ENCODE results near the gene PDZD2. TPM values are rescaled to one million over a fixed set of nuclear protein-coding genes. Genes with fewer than 3 reads are reported as not detected.

Gene PDZD2
- polyA plus RNA-seq, 3 donors, result 0.10 TPM; not detected in 2

DNA sequence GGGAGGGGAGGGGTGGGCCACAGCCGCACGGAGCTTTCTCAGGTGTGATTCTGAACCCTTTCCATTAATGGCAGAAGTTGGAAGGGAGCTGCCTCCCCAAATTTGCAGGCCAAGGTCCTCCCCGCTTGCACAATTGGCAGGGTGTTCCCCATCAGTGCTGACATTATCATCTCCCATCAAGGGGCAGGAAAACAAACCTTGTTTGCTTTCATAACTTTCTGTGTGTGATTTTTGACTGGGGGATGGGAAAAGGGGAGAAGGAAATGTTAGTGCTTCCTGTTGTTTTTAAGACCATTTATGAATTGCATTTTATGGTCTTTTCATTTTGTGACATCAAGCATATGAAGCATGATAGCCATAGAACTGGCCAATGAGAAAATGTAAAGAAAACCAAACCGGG lies 292.9 kb downstream of the PDZD2 start:
- Histone ChIP-seq H3K4me3 (replicated peaks in 1 of 3; ENCODE audit: low read depth in 2 of 3, low read length in 3 of 3) (no peak overlapping the region), H3K4me1 (ENCODE audit: control insufficient read depth in 1 of 2, insufficient read depth in 2 of 2, low read length in 2 of 2) (peaks cover 7 to 11% of the 10 kb centered on the region in 2 donors), H2AFZ (ENCODE audit: insufficient read depth, low read depth, low read length, poor library complexity, severe bottlenecking) (no peak overlapping the region), H3K4me2 (replicated peaks; ENCODE audit: extremely low read depth, low read length, poor library complexity, severe bottlenecking) (no peak overlapping the region), H3K9me3 (replicated peaks in 1 of 2; ENCODE audit: control insufficient read depth in 1 of 2, insufficient read depth in 1 of 2, low read length in 2 of 2) (no peaks in the 10 kb centered on the region), H3K27ac (ENCODE audit: low read depth in 1 of 2, low read length in 2 of 2) (no peak overlapping the region), H3K36me3 (replicated peaks in 1 of 2; ENCODE audit: control insufficient read depth in 1 of 2, insufficient read depth in 2 of 2, low read length in 2 of 2) (no peaks in the 10 kb centered on the region), H3K9ac (ENCODE audit: insufficient read depth, low read length, poor library complexity, severe bottlenecking) (no peak overlapping the region), H4K20me1 (ENCODE audit: insufficient read depth, low read length) (no peaks in the 10 kb centered on the region), H3K79me2 (ENCODE audit: insufficient read depth, low read length) (no peaks in the 10 kb centered on the region), H3K27me3 (ENCODE audit: control insufficient read depth in 2 of 2, insufficient read depth in 2 of 2, low read length in 2 of 2) (no peaks in the 10 kb centered on the region)
- no peaks in the 10 kb centered on the region for H3K27me3 Mint-ChIP-seq (ENCODE audit: low read depth in 3 of 3)
- no peak for DNase-seq
- H3K36me3 Mint-ChIP-seq, result no peaks in the 10 kb centered on the region
- H3K4me1 Mint-ChIP-seq, result peaks cover 28% of the 10 kb centered on the region
- H3K27ac Mint-ChIP-seq, result no peak overlapping the region
- WGBS (ENCODE audit: insufficient coverage), result no CpG with 5 or more reads among the region's 4 CpGs
- TF ChIP-seq, protein P1, sequence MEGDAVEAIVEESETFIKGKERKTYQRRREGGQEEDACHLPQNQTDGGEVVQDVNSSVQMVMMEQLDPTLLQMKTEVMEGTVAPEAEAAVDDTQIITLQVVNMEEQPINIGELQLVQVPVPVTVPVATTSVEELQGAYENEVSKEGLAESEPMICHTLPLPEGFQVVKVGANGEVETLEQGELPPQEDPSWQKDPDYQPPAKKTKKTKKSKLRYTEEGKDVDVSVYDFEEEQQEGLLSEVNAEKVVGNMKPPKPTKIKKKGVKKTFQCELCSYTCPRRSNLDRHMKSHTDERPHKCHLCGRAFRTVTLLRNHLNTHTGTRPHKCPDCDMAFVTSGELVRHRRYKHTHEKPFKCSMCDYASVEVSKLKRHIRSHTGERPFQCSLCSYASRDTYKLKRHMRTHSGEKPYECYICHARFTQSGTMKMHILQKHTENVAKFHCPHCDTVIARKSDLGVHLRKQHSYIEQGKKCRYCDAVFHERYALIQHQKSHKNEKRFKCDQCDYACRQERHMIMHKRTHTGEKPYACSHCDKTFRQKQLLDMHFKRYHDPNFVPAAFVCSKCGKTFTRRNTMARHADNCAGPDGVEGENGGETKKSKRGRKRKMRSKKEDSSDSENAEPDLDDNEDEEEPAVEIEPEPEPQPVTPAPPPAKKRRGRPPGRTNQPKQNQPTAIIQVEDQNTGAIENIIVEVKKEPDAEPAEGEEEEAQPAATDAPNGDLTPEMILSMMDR (IDR thresholded peaks at IDR 0.05), result no peak
- no peak overlapping the region for H3K4me3 Mint-ChIP-seq
- no peaks in the 10 kb centered on the region for H3K9me3 Mint-ChIP-seq
- intact Hi-C loops (cut with micrococcal nuclease), result no loop called here

DNA sequence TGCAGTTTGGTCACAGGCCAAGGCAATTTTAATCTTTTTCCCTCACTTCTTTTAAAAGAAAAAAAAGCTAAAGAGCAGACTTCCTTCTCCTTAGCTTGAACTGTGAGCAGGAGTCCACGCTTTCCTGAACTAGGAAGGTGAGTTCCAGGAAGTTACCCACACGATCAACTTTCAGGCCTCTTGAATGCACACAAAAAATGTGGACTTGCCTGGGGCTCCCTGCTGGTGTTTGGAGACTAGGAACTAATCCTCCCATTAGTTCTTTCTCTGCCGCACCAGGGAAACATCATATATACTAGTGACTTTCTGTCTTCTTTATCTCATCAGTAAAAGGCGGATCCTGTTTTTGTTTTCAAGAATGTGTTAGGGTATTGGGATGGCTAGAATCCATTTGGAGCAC lies 295.2 kb downstream of the PDZD2 start:
- Histone ChIP-seq H3K36me3 (replicated peaks in 1 of 2; ENCODE audit: control insufficient read depth in 1 of 2, insufficient read depth in 2 of 2, low read length in 2 of 2) (no peaks in the 10 kb centered on the region), H3K4me1 (ENCODE audit: control insufficient read depth in 1 of 2, insufficient read depth in 2 of 2, low read length in 2 of 2) (peaks cover 12 to 17% of the 10 kb centered on the region in 2 donors), H3K9me3 (replicated peaks in 1 of 2; ENCODE audit: control insufficient read depth in 1 of 2, insufficient read depth in 1 of 2, low read length in 2 of 2) (no peaks in the 10 kb centered on the region), H3K4me2 (replicated peaks; ENCODE audit: extremely low read depth, low read length, poor library complexity, severe bottlenecking) (no peak overlapping the region), H3K79me2 (ENCODE audit: insufficient read depth, low read length) (no peaks in the 10 kb centered on the region), H3K27me3 (ENCODE audit: control insufficient read depth in 2 of 2, insufficient read depth in 2 of 2, low read length in 2 of 2) (no peaks in the 10 kb centered on the region), H4K20me1 (ENCODE audit: insufficient read depth, low read length) (no peaks in the 10 kb centered on the region), H2AFZ (ENCODE audit: insufficient read depth, low read depth, low read length, poor library complexity, severe bottlenecking) (peak overlapping the region; percentile 12), H3K27ac (ENCODE audit: low read depth in 1 of 2, low read length in 2 of 2) (no peak overlapping the region), H3K9ac (ENCODE audit: insufficient read depth, low read length, poor library complexity, severe bottlenecking) (no peak overlapping the region), H3K4me3 (replicated peaks in 1 of 3; ENCODE audit: low read depth in 2 of 3, low read length in 3 of 3) (no peak overlapping the region)
- Mint-ChIP-seq H3K36me3 (no peaks in the 10 kb centered on the region), H3K4me3 (no peak overlapping the region), H3K9me3 (peaks cover 0 to 3% (median 0%) of the 10 kb centered on the region in 7 donors), H3K4me1 (peaks cover 34% of the 10 kb centered on the region), H3K27ac (no peak overlapping the region), H3K27me3 (ENCODE audit: low read depth in 3 of 3) (peaks cover 0 to 4% (median 0%) of the 10 kb centered on the region in 3 donors)
- TF ChIP-seq, protein P1 (IDR thresholded peaks at IDR 0.05), result no peak
- intact Hi-C loops (cut with micrococcal nuclease), result no loop called here
- no peak for DNase-seq
- no CpG with 5 or more reads among the region's 4 CpGs for WGBS (ENCODE audit: insufficient coverage)

Data from CD14-positive monocyte (primary cell).